CD14-positive monocyte (primary cell): ENCODE data around the gene GSC. TPM values are rescaled to one million over a fixed set of nuclear protein-coding genes. Genes with fewer than 3 reads are reported as not detected.

ENCODE experiments used
- DNase-seq, 3 donors: peaks; one replicate each; pipeline ENCODE4 v3.0.0-alpha.2; 2011 to 2022
- H2AFZ ChIP-seq: 2 replicates; pipeline ENCODE4 v1.6.0; 2012; ENCODE audit warnings: mild to moderate bottlenecking, low read depth, low read length, inconsistent platforms; ENCODE audit not compliant: insufficient read depth, poor library complexity, severe bottlenecking
- H3K27ac ChIP-seq, 2 donors: 1 replicate in 1 of 2; 2 replicates in 1 of 2; pipeline ENCODE4 v1.5.1; 2012 to 2013; ENCODE audit warnings: low read length in 2 of 2, control low read depth in 1 of 2, inconsistent platforms in 1 of 2, low read depth in 1 of 2, mild to moderate bottlenecking in 1 of 2
- H3K27me3 ChIP-seq, 2 donors: one replicate each; pipeline versions ENCODE4 v1.6.0 to v1.6.1; 2011 to 2013; ENCODE audit warnings: low read length in 2 of 2; ENCODE audit not compliant: control insufficient read depth in 2 of 2, insufficient read depth in 2 of 2
- H3K36me3 ChIP-seq, 2 donors: replicated peaks in 1 of 2; 1 replicate in 1 of 2; 2 replicates in 1 of 2; pipeline versions ENCODE4 v1.5.1 to v1.6.1; 2012 to 2013; ENCODE audit warnings: low read length in 2 of 2, control low read depth in 1 of 2, inconsistent platforms in 1 of 2, mild to moderate bottlenecking in 1 of 2; ENCODE audit not compliant: insufficient read depth in 2 of 2, control insufficient read depth in 1 of 2
- H3K4me1 ChIP-seq, 2 donors: 1 replicate in 1 of 2; 2 replicates in 1 of 2; pipeline versions ENCODE4 v1.5.1 to v1.6.1; 2012 to 2013; ENCODE audit warnings: low read length in 2 of 2, control low read depth in 1 of 2, inconsistent platforms in 1 of 2, mild to moderate bottlenecking in 1 of 2, moderate library complexity in 1 of 2; ENCODE audit not compliant: insufficient read depth in 2 of 2, control insufficient read depth in 1 of 2
- H3K4me2 ChIP-seq: replicated peaks from 2 replicates; pipeline ENCODE3; 2012; ENCODE audit warnings: low read length, moderate library complexity, mild to moderate bottlenecking; ENCODE audit not compliant: poor library complexity, severe bottlenecking; ENCODE audit errors: extremely low read depth
- H3K4me3 ChIP-seq, 3 experiments: fragments of 200-600 bp in 1 of 3; sonication (generic) in 1 of 3; replicated peaks in 1 of 3; 1 replicate in 2 of 3; 2 replicates in 1 of 3; pipeline ENCODE4 v1.5.1; 2011 to 2013; ENCODE audit warnings: low read length in 3 of 3, mild to moderate bottlenecking in 3 of 3, control low read depth in 2 of 3, low read depth in 2 of 3, inconsistent platforms in 1 of 3, moderate library complexity in 1 of 3
- H3K79me2 ChIP-seq: 2 replicates; pipeline ENCODE4 v1.6.0; 2012; ENCODE audit warnings: mild to moderate bottlenecking, control low read depth, inconsistent platforms, low read length, moderate library complexity; ENCODE audit not compliant: insufficient read depth
- H3K9ac ChIP-seq: 2 replicates; pipeline ENCODE4 v1.6.0; 2017; ENCODE audit warnings: low read length, mild to moderate bottlenecking; ENCODE audit not compliant: insufficient read depth, poor library complexity, severe bottlenecking
- H3K9me3 ChIP-seq, 2 donors: replicated peaks in 1 of 2; 1 replicate in 1 of 2; 2 replicates in 1 of 2; pipeline versions ENCODE4 v1.5.1 to v1.6.1; 2012 to 2013; ENCODE audit warnings: low read length in 2 of 2, control low read depth in 1 of 2; ENCODE audit not compliant: control insufficient read depth in 1 of 2, insufficient read depth in 1 of 2
- H4K20me1 ChIP-seq: 2 replicates; pipeline ENCODE4 v1.6.0; 2012; ENCODE audit warnings: mild to moderate bottlenecking, low read length, control low read depth, moderate library complexity; ENCODE audit not compliant: insufficient read depth
- H3K27ac Mint-ChIP-seq, 7 donors: one replicate each; pipeline ENCODE4 v1.8.0; 2020; ENCODE audit warnings: mild to moderate bottlenecking in 7 of 7, mixed read lengths in 7 of 7, moderate library complexity in 6 of 7, inconsistent platforms in 2 of 7
- H3K27me3 Mint-ChIP-seq, 3 donors: one replicate each; pipeline ENCODE4 v1.8.0; 2021 to 2022; ENCODE audit warnings: low read depth in 3 of 3, mild to moderate bottlenecking in 3 of 3, mixed read lengths in 3 of 3, moderate library complexity in 3 of 3, inconsistent platforms in 1 of 3
- H3K36me3 Mint-ChIP-seq, 2 donors: one replicate each; pipeline ENCODE4 v1.8.0; 2020; ENCODE audit warnings: mixed read lengths in 2 of 2, inconsistent platforms in 1 of 2, mild to moderate bottlenecking in 1 of 2
- H3K4me1 Mint-ChIP-seq: one replicate; pipeline ENCODE4 v1.8.0; 2020; ENCODE audit warnings: mild to moderate bottlenecking, mixed read lengths
- H3K4me3 Mint-ChIP-seq, 2 donors: one replicate each; pipeline ENCODE4 v1.8.0; 2020; ENCODE audit warnings: mild to moderate bottlenecking in 2 of 2, mixed read lengths in 2 of 2, moderate library complexity in 1 of 2
- H3K9me3 Mint-ChIP-seq, 7 donors: one replicate each; pipeline ENCODE4 v1.8.0; 2020 to 2022; ENCODE audit warnings: mixed read lengths in 7 of 7, mild to moderate bottlenecking in 6 of 7, moderate library complexity in 6 of 7, inconsistent platforms in 2 of 7
- WGBS: methylation state at CpG from one replicate; pipeline ENCODE4 v1.1.5; 2013; ENCODE audit warnings: missing lambda C conversion rate; ENCODE audit not compliant: insufficient coverage; 5-methylcytosine and 5-hydroxymethylcytosine counted together
- intact Hi-C, 2 donors: fragments of 100-400 bp; cut with micrococcal nuclease; formaldehyde crosslinking; loops; one replicate each; pipeline versions ENCODE4 v1.15.0 to v1.15.1; 2023
- polyA plus RNA-seq, 3 donors: library from polyadenylated mRNA; depleted of rRNA in 1 of 3; unstranded in 2 of 3; stranded (reverse) in 1 of 3; fragments of 300-500 nt in 2 of 3; fragments of >200 nt in 1 of 3; fragmentation: Illumina TruSeq in 2 of 3; gene quantifications; 1 replicate in 2 of 3; 2 replicates in 1 of 3; pipeline ENCODE4 v1.2.3, GENCODE V29; 2012 to 2021
- TF ChIP-seq, protein P1 (sequence below): fragments of 200-600 bp; IDR thresholded peaks from one replicate; pipeline ENCODE4 v1.8.0; 2022; ENCODE audit warnings: antibody characterized with exemption, mild to moderate bottlenecking

Gene GSC
- polyA plus RNA-seq, 3 donors = not detected

- no peaks in the 10 kb centered on the region for H3K36me3 Mint-ChIP-seq
- no peaks in the 10 kb centered on the region for H3K9me3 Mint-ChIP-seq
- no peaks in the 10 kb centered on the region for H4K20me1 ChIP-seq
- intact Hi-C loops = no loop called here
- H3K4me1 Mint-ChIP-seq = no peaks in the 10 kb centered on the region
- H3K36me3 ChIP-seq = no peaks in the 10 kb centered on the region
- H3K27me3 ChIP-seq = no peaks in the 10 kb centered on the region
- DNase-seq = no peak
- H3K27ac ChIP-seq = no peak overlapping the region
- H3K4me2 ChIP-seq = no peak overlapping the region
- TF ChIP-seq, protein P1, sequence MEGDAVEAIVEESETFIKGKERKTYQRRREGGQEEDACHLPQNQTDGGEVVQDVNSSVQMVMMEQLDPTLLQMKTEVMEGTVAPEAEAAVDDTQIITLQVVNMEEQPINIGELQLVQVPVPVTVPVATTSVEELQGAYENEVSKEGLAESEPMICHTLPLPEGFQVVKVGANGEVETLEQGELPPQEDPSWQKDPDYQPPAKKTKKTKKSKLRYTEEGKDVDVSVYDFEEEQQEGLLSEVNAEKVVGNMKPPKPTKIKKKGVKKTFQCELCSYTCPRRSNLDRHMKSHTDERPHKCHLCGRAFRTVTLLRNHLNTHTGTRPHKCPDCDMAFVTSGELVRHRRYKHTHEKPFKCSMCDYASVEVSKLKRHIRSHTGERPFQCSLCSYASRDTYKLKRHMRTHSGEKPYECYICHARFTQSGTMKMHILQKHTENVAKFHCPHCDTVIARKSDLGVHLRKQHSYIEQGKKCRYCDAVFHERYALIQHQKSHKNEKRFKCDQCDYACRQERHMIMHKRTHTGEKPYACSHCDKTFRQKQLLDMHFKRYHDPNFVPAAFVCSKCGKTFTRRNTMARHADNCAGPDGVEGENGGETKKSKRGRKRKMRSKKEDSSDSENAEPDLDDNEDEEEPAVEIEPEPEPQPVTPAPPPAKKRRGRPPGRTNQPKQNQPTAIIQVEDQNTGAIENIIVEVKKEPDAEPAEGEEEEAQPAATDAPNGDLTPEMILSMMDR = no peak
- no peaks in the 10 kb centered on the region for H3K79me2 ChIP-seq
- WGBS = 67% methylated on average over 1 of the region's 4 CpGs
- H3K27me3 Mint-ChIP-seq = peaks cover 7 to 20% (median 16%) of the 10 kb centered on the region in 3 donors
- no peak overlapping the region for H2AFZ ChIP-seq
- no peak overlapping the region for H3K4me3 ChIP-seq
- H3K4me1 ChIP-seq = no peaks in the 10 kb centered on the region
- no peaks in the 10 kb centered on the region for H3K9me3 ChIP-seq
- no peak overlapping the region for H3K9ac ChIP-seq
- no peak overlapping the region for H3K4me3 Mint-ChIP-seq
- no peak overlapping the region for H3K27ac Mint-ChIP-seq
Observed at GRCh38 chr14:94751956-94752355, 18.0 kb downstream of the GSC start.

DNA sequence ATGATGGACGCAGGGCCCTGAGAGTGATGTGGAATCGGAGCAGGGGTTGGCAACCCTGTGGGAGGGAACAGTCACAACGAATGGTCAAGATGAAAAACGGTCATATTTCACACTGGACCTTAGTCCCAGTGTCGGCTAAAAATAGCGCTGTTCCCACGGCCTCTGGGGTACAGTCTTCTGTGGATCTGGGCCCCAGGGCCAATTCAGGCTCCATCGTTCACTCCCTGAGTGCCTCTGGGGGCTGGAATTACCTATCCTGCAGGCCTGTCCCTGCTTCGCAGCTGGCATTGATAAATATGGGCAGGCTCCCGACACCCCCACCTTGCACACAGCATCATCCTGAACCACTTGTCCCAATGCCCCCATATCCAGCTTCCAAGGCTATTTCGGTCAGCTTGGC is 18.6 kb downstream of the GSC start:
- Histone ChIP-seq H3K4me1 (no peaks in the 10 kb centered on the region), H3K79me2 (no peaks in the 10 kb centered on the region), H3K4me2 (no peak overlapping the region), H3K4me3 (no peak overlapping the region), H2AFZ (no peak overlapping the region), H3K36me3 (no peaks in the 10 kb centered on the region), H3K27me3 (no peaks in the 10 kb centered on the region), H3K27ac (no peak overlapping the region), H3K9ac (no peak overlapping the region), H4K20me1 (no peaks in the 10 kb centered on the region), H3K9me3 (no peaks in the 10 kb centered on the region)
- H3K4me3 Mint-ChIP-seq = no peak overlapping the region
- WGBS = 80% methylated on average over 9 of the region's 11 CpGs
- H3K4me1 Mint-ChIP-seq = no peaks in the 10 kb centered on the region
- DNase-seq = no peak
- peaks cover 7 to 18% (median 14%) of the 10 kb centered on the region in 3 donors for H3K27me3 Mint-ChIP-seq
- no peaks in the 10 kb centered on the region for H3K36me3 Mint-ChIP-seq
- peak overlapping the region in 1 of 7 donors; percentile 8 for H3K27ac Mint-ChIP-seq
- H3K9me3 Mint-ChIP-seq = peaks cover 0 to 2% (median 0%) of the 10 kb centered on the region in 7 donors
- intact Hi-C loops = no loop called here
- TF ChIP-seq, protein P1 = no peak
